ENCODE measurements around the gene CHMP4B.

CHMP4B gene

GRCh38 chr20:33864324-33864963 lies 53.3 kb downstream of the CHMP4B start:
- no peak for DNase-seq (ENCODE audit: low spot score)

- no peak for DNase-seq (ENCODE audit: low spot score)
Measured at GRCh38 chr20:33865761-33866370, 54.7 kb downstream of the CHMP4B start.

- DNase-seq (ENCODE audit: low spot score), result no peak
Measured at GRCh38 chr20:33866398-33867100, 55.4 kb downstream of the CHMP4B start.

GRCh38 chr20:33868042-33868441 lies 56.9 kb downstream of the CHMP4B start:
- DNase-seq (ENCODE audit: low spot score), result no peak

- DNase-seq (ENCODE audit: low spot score), result no peak
Measured at GRCh38 chr20:33868595-33868994, 57.4 kb downstream of the CHMP4B start.

GRCh38 chr20:33869283-33869682 lies 58.1 kb downstream of the CHMP4B start:
- no peak for DNase-seq (ENCODE audit: low spot score)

- peak; percentile 47 for DNase-seq (ENCODE audit: low spot score)
Measured at GRCh38 chr20:33871362-33871761, 60.2 kb downstream of the CHMP4B start.

GRCh38 chr20:33874129-33874528 lies 63.0 kb downstream of the CHMP4B start:
- DNase-seq (ENCODE audit: low spot score), result no peak

- no peak for DNase-seq (ENCODE audit: low spot score)
Measured at GRCh38 chr20:33875055-33875454, 63.9 kb downstream of the CHMP4B start.

GRCh38 chr20:33875534-33876026 lies 64.4 kb downstream of the CHMP4B start:
- DNase-seq (ENCODE audit: low spot score), result no peak

GRCh38 chr20:33878583-33878982 lies 67.4 kb downstream of the CHMP4B start:
- DNase-seq (ENCODE audit: low spot score), result no peak

- DNase-seq (ENCODE audit: low spot score), result no peak
Measured at GRCh38 chr20:33880396-33880795, 69.2 kb downstream of the CHMP4B start.

- DNase-seq (ENCODE audit: low spot score), result no peak
Measured at GRCh38 chr20:33881989-33882388, 70.8 kb downstream of the CHMP4B start.

- no peak for DNase-seq (ENCODE audit: low spot score)
Measured at GRCh38 chr20:33882481-33882880, 71.3 kb downstream of the CHMP4B start.

- DNase-seq (ENCODE audit: low spot score), result no peak
Measured at GRCh38 chr20:33883164-33883563, 72.0 kb downstream of the CHMP4B start.

- DNase-seq (ENCODE audit: low spot score), result no peak
Measured at GRCh38 chr20:33884633-33885032, 73.5 kb downstream of the CHMP4B start.

GRCh38 chr20:33889312-33889711 lies 78.2 kb downstream of the CHMP4B start:
- DNase-seq (ENCODE audit: low spot score), result no peak

GRCh38 chr20:33890557-33890956 lies 79.4 kb downstream of the CHMP4B start:
- no peak for DNase-seq (ENCODE audit: low spot score)

- peak; percentile 72 for DNase-seq (ENCODE audit: low spot score)
Measured at GRCh38 chr20:33893314-33893713, 82.2 kb downstream of the CHMP4B start.

GRCh38 chr20:33894798-33895197 lies 83.7 kb downstream of the CHMP4B start:
- no peak for DNase-seq (ENCODE audit: low spot score)

GRCh38 chr20:33896509-33896908 lies 85.4 kb downstream of the CHMP4B start:
- DNase-seq (ENCODE audit: low spot score), result no peak

- no peak for DNase-seq (ENCODE audit: low spot score)
Measured at GRCh38 chr20:33897313-33897912, 86.3 kb downstream of the CHMP4B start.

- DNase-seq (ENCODE audit: low spot score), result no peak
Measured at GRCh38 chr20:33899106-33899505, 88.0 kb downstream of the CHMP4B start.

Data from hepatic stellate cell (primary cell).